Stomach (tissue), 9 donors: ENCODE data around the gene FANK1. TPM values are rescaled to one million over a fixed set of nuclear protein-coding genes. Genes with fewer than 3 reads are reported as not detected.
"Not testable (repeated sequence)": the region's sequence is repeated elsewhere in the genome, so short reads cannot be mapped to it uniquely, and the experiment has no call there.

Experiments
- DNase-seq, 2 donors: peaks; one replicate each; pipeline versions ENCODE4 v3.0.0 to v3.0.0-alpha.2; 2013 to 2019
- H3K27ac ChIP-seq, 5 donors: fragments of 200-600 bp in 4 of 5; sonication (generic) in 4 of 5; one replicate each; pipeline ENCODE4 v1.5.1; 2013 to 2019; ENCODE audit warnings: mild to moderate bottlenecking in 1 of 5, moderate library complexity in 1 of 5
- H3K27me3 ChIP-seq, 3 donors: fragments of 200-600 bp; sonication (generic); one replicate each; pipeline ENCODE4 v1.5.1; 2017 to 2019; ENCODE audit warnings: mixed run types in 1 of 3
- H3K36me3 ChIP-seq, 4 donors: fragments of 200-600 bp; sonication (generic); 1 replicate in 3 of 4; 2 replicates in 1 of 4; pipeline ENCODE4 v1.5.1; 2016 to 2019
- H3K4me1 ChIP-seq, 4 donors: fragments of 200-600 bp; sonication (generic); one replicate each; pipeline ENCODE4 v1.5.1; 2016 to 2019
- H3K4me3 ChIP-seq, 4 donors: fragments of 200-600 bp; sonication (generic) in 3 of 4; one replicate each; pipeline ENCODE4 v1.5.1; 2016 to 2019; ENCODE audit warnings: mild to moderate bottlenecking in 1 of 4
- H3K9me3 ChIP-seq, 4 donors: fragments of 200-600 bp; sonication (generic); one replicate each; pipeline ENCODE4 v1.5.1; 2016 to 2019
- EP300 ChIP-seq: sonication (generic); formaldehyde crosslinking; IDR thresholded peaks from one replicate; pipeline ENCODE4 v1.6.1; 2017; ENCODE audit warnings: antibody characterized with exemption
- POLR2A ChIP-seq, 4 donors: fragments of 450-650 bp; IDR thresholded peaks; one replicate each; pipeline ENCODE4 v1.6.1; 2016; ENCODE audit warnings: antibody characterized with exemption in 4 of 4, control low read depth in 2 of 4, mild to moderate bottlenecking in 1 of 4, moderate library complexity in 1 of 4
- POLR2AphosphoS5 ChIP-seq, 3 donors: sonication (generic); formaldehyde crosslinking; IDR thresholded peaks; one replicate each; pipeline ENCODE4 v1.6.1; 2016; ENCODE audit warnings: antibody characterized with exemption in 3 of 3
- WGBS, 5 donors: extraction: QIAGEN DNeasy Blood & Tissue Kit in 3 of 5; methylation state at CpG; one replicate each; pipeline versions ENCODE4 v1.1.5 to v1.1.7; 2013 to 2018; 5-methylcytosine and 5-hydroxymethylcytosine counted together
- intact Hi-C: fragments of 100-400 bp; cut with DNase I; formaldehyde crosslinking; loops from one replicate; pipeline ENCODE4 v1.15.1; 2023; ENCODE audit warnings: low total_unique reads
- polyA plus RNA-seq, 3 donors: library from polyadenylated mRNA; stranded (reverse); fragments of 200-250 nt; gene quantifications; one replicate each; pipeline ENCODE4 v1.2.3, GENCODE V29; 2013
- total RNA-seq, 5 donors: library from RNA; depleted of rRNA; stranded (reverse); fragments of >200 nt; gene quantifications; one replicate each; pipeline versions ENCODE4 v1.1.0 to v1.2.3, GENCODE V29; 2014 to 2016
- TF ChIP-seq, protein P1 (sequence below), 7 experiments: fragments of 450-650 bp in 4 of 7; fragments of 200-600 bp in 3 of 7; sonication (generic) in 3 of 7; IDR thresholded peaks; one replicate each; pipeline ENCODE4 v1.5.1; 2016 to 2019; ENCODE audit warnings: antibody characterized with exemption in 7 of 7, control low read depth in 2 of 7, mild to moderate bottlenecking in 1 of 7
- donor health status: healthy with polysubstance abuse.
- donor health status: Bipolar disorder and iron deficiency.
- donor health status: healthy.

Gene FANK1
- total and polyA plus RNA-seq, 8 donors, result 1.6 to 13.3 (median 6.4) TPM

DNA sequence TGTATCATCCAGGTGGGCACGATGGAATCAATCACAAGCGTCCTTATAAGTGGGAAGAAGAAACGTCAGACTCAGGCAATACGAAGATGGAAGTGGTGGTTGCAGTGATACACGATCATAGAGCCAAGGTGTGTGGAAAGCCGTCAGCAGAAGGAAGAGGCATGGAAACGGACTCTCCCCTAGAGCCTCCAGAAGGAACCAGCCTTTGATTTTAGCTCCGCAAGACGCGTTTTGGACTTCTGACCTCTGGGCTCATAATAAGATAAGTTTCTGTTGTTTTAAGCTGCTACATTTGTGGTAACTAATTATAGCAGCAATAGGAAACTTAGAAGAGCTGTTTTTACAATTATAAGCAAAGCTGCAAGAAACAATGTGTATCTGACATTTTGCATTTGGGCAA lies 14.8 kb downstream of the FANK1 start:
- Histone ChIP-seq H3K27me3 (no peaks in the 10 kb centered on the region), H3K9me3 (no peaks in the 10 kb centered on the region), H3K4me1 (peaks cover 0 to 20% (median 12%) of the 10 kb centered on the region in 4 donors), H3K36me3 (no peaks in the 10 kb centered on the region), H3K27ac (peak overlapping the region in 4 of 5 donors; percentile 39 to 75 (median 50)), H3K4me3 (no peak overlapping the region)
- intact Hi-C loops, result no loop called here
- TF ChIP-seq EP300, result no peak
- TF ChIP-seq, protein P1, sequence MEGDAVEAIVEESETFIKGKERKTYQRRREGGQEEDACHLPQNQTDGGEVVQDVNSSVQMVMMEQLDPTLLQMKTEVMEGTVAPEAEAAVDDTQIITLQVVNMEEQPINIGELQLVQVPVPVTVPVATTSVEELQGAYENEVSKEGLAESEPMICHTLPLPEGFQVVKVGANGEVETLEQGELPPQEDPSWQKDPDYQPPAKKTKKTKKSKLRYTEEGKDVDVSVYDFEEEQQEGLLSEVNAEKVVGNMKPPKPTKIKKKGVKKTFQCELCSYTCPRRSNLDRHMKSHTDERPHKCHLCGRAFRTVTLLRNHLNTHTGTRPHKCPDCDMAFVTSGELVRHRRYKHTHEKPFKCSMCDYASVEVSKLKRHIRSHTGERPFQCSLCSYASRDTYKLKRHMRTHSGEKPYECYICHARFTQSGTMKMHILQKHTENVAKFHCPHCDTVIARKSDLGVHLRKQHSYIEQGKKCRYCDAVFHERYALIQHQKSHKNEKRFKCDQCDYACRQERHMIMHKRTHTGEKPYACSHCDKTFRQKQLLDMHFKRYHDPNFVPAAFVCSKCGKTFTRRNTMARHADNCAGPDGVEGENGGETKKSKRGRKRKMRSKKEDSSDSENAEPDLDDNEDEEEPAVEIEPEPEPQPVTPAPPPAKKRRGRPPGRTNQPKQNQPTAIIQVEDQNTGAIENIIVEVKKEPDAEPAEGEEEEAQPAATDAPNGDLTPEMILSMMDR (IDR thresholded peaks at IDR 0.05), result no peak
- no peak for TF ChIP-seq POLR2A (IDR thresholded peaks at IDR 0.05)
- TF ChIP-seq POLR2AphosphoS5 (IDR thresholded peaks at IDR 0.05), result no peak
- peak in 1 of 2 donors; percentile 46 for DNase-seq
- 46 to 60% (median 56%) methylated on average over 10 of the region's 10 CpGs for WGBS, 5 donors

DNA sequence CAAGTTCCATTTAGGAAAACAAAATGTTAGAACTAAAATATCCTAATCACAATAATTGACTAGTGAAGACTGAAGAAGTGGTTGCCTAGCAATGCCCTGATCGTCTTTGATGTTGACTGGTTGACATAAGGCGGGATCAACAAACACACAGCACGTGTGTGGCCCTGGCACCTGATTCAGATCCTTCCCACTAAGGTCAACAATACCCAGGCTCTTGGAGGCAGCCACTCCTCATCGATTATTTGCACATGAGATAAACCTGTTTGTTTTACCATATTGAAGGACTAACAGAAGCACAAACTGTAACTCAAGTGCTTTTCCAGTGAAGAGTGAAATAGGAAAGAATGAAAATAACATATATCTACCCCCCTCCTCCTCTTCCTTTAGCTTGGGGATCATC lies 15.6 kb downstream of the FANK1 start:
- Histone ChIP-seq H3K36me3 (no peaks in the 10 kb centered on the region), H3K9me3 (no peaks in the 10 kb centered on the region), H3K4me1 (peaks cover 0 to 20% (median 12%) of the 10 kb centered on the region in 4 donors), H3K27me3 (no peaks in the 10 kb centered on the region), H3K27ac (peak overlapping the region in 4 of 5 donors; percentile 60 to 82 (median 78)), H3K4me3 (no peak overlapping the region)
- intact Hi-C loops, result no loop called here
- peak; percentile 82 to 90 for DNase-seq
- WGBS, 5 donors, result 18 to 46% (median 28%) methylated on average over 4 of the region's 4 CpGs
- TF ChIP-seq POLR2A (IDR thresholded peaks at IDR 0.05) (no peak), EP300 (no peak), POLR2AphosphoS5 (IDR thresholded peaks at IDR 0.05) (peak in 2 of 3 donors; percentile 57 to 82)
- TF ChIP-seq, protein P1 (IDR thresholded peaks at IDR 0.05), result no peak

DNA sequence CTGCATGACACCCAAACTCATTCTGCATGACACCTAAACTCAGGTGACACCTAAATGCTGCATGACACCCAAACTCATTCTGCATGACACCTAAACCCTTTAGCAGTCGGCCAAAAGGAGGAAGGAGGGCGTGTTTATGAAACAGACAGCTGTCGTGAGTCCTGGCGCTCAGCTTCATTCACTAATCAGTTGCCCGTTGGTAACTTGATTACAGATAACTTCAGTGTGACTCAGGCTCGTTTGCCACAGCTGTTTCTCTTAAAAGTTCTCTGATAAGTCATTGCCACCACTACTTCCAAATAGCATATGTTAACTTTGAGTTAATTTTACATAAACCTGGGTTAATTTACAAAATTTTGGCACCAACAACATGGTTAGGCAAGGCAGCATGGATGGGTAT lies 16.9 kb downstream of the FANK1 start:
- peak; percentile 20 to 48 for DNase-seq
- H3K36me3 ChIP-seq, H3K4me3 ChIP-seq, H3K27me3 ChIP-seq, H3K9me3 ChIP-seq, intact Hi-C loops: not testable (repeated sequence)
- TF ChIP-seq POLR2AphosphoS5 (IDR thresholded peaks at IDR 0.05), result peak in 1 of 3 donors; percentile 49
- H3K4me1 ChIP-seq, result peaks cover 0 to 20% (median 12%) of the 10 kb centered on the region in 4 donors
- 20 to 43% (median 30%) methylated on average over 6 of the region's 6 CpGs for WGBS, 5 donors
- peak overlapping the region in 4 of 5 donors; percentile 60 to 82 (median 79) for H3K27ac ChIP-seq

DNA sequence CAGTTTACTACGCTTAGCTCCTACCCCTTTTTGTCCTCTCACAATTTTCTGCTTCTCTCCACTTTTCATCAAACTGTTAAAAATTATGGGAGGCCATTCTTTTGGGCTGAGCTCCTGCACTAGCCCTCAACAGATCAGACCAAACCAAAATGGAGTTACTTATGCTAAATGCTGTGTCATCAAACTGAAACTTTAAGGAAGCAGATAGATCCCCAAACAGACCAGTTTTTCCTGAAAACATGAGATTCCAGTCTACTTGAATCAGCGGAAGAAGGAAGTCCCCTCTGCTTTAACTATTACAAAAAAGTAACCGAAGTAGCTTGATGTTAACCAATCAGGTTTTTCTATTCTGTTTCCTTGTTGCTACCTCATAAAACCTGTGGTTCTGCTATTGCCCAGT lies 20.6 kb downstream of the FANK1 start:
- TF ChIP-seq POLR2AphosphoS5 (IDR thresholded peaks at IDR 0.05), result no peak
- Histone ChIP-seq H3K27me3 (no peaks in the 10 kb centered on the region), H3K36me3 (no peaks in the 10 kb centered on the region), H3K4me3 (no peak overlapping the region), H3K9me3 (no peaks in the 10 kb centered on the region), H3K4me1 (peaks cover 0 to 12% (median 8%) of the 10 kb centered on the region in 4 donors), H3K27ac (no peak overlapping the region)
- no peak for DNase-seq
- 67 to 82% (median 70%) methylated on average over 3 of the region's 3 CpGs for WGBS, 5 donors
- intact Hi-C loops, result no loop called here

DNA sequence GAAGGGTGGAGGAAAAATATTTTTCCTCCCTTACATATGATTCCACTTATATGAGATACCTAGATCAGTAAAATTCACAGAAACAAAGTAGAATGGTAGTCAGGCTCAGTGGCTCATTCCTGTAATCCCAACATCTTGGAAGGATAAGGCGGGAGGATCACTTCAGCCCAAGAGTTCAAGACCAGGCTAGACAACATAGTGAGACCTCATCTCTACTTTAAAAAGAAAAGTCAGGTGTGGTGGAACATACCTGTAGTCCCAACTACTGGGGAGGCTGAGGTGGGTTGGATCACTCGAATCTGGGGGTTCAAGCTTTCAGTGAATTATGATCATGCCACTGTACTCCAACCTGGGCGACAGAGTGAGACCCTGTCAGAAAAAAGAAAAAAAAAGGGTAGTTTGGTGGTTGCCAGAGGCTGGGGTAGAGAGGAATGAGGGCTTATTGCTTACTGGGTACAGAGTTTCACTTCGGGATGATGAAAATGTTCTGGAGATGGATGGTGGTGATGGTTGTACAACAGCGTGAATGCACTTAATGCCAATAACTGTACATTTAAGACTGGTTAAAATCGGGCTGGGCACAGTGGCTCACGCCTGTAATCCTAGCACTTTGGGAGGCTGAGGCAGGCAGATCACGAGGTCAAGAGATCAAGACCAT lies 21.5 kb downstream of the FANK1 start:
- 83 to 92% (median 89%) methylated on average over 8 of the region's 8 CpGs for WGBS, 5 donors
- intact Hi-C loops, H3K4me1 ChIP-seq, DNase-seq, H3K9me3 ChIP-seq, H3K36me3 ChIP-seq, H3K4me3 ChIP-seq, H3K27ac ChIP-seq, H3K27me3 ChIP-seq: not testable (repeated sequence)

DNA sequence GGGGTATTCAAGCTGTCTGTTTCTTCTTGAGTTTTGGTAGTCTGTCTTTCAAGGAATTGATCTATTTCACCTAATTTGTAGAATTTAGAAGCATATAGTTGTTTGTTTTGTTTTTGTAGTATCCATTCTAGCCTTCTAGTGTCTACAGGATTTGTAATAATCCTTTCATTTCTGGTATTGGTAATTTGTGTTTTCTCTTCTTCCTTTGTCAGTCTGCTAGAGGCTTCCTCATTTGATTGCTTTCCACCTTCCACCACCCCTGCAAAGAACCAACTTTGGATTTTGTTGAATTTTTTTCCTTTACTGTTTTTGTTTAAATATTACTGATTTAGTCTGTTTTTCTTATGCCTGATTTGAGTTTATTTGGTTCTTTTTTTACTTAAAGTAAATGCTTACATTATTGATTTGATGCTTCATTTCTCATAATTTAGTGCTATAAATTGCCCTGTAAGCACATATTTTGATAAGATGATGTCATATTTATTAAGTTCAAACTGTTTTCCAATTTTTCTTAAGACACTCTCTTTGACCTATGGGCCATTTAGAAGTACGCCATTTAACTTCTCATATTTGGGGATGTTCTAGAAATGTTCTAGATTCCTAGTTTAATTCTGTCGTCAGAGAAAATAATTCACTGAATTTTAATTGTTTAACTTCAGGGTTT lies 25.4 kb downstream of the FANK1 start:
- H3K27ac ChIP-seq, H3K36me3 ChIP-seq, H3K4me3 ChIP-seq, H3K27me3 ChIP-seq, DNase-seq, intact Hi-C loops, H3K4me1 ChIP-seq, H3K9me3 ChIP-seq: not testable (repeated sequence)
- WGBS, 5 donors, result 87 to 98% (median 95%) methylated on average over 2 of the region's 2 CpGs
